IPS-NIHi7 (cell line): ENCODE results near the gene FAM156A.
A peak's percentile ranks its signal among the peaks of the same experiment; 100 is the strongest.
"Not testable (repeated sequence)": the region's sequence is repeated elsewhere in the genome, so short reads cannot be mapped to it uniquely, and the experiment has no call there.

Experiments used
- DNase-seq: peaks from one replicate; pipeline ENCODE4 v3.0.0; 2012; ENCODE audit warnings: mixed read lengths; ENCODE audit errors: extremely low spot score

FAM156A gene

GRCh38 chrX:52966993-52967738, 8.8 kb upstream of the FAM156A start:
- DNase-seq: not testable (repeated sequence)

DNA sequence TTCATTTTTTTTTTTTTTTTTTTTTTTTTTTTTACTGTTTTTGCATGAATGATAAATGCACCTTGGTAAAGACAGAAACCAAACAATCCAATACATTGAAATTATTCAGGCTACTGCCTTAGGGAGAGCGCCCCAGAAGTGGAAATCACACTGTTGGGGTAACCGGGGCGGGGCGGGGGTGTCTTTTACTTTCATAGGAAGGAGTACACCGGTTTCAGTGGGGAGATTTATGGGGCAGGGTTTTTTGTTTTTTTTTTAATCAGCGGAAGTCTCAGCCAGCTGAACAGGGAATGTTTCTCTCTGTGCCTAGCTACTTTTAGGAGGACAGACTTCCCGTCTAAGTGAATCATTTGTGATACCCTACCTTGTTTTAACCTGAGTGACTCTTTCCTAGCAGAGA, 643 bp upstream of the FAM156A start:
- not testable (repeated sequence) for DNase-seq

DNA sequence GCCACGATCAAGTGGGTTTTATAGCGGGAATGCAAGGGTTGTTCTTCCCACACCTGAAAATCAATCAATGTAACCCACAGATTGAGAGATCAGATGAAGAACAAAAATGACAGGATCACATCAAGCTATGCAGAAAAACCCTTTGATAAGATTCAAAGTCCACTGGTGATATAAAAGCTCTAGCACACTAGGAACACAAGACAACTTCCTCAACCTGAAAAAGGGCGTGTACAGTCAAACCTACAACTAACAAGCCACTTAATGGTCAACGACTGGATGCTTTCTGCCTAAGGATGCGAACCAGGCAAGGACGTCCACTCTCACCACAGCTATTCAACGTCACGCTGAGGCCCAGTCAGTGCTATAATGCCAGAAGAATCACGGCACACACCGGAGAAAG, 8.4 kb downstream of the FAM156A start:
- DNase-seq: not testable (repeated sequence)

- not testable (repeated sequence) for DNase-seq
Measured at GRCh38 chrX:52949325-52949724, 9.0 kb downstream of the FAM156A start.

DNA sequence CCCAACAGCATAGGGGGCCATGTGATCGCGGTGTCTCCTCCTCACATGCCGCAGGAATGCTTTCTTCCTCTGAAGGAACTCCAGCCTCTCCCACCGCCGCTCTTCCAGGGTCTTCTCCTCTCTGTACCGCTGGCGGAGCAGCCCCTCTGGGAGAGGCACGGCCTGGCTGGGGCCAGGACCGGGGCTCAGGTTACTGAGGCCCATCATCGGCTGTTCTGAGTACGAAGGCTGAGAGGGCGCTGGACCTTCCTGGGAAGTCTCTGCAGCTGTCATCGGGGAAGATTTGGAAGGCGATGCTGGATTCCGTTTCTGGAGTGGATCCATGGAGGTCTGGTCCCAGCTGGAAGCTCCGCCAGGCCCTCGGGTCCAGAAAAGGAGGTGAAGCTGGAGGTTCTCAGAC, 10.1 kb downstream of the FAM156A start:
- not testable (repeated sequence) for DNase-seq

DNA sequence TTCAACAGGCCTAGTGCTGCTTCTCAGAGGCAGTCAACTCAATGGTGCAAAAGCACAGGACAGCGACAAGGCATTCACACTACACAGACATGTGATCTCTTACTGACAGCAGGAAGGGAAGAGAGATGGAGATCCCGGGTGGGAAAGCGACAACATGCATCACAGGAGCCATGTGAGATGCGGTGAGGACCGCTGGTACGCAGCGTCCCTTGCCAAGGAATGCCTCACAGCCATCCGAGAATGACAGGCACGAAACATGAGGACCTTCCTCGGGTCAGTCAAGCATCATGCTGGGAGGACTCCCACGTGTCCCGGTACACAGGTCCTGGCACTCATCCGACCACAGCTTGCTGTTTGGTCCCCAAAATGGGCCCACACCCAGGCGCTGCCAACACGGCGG, 10.8 kb downstream of the FAM156A start:
- not testable (repeated sequence) for DNase-seq

- DNase-seq: not testable (repeated sequence)
Measured at GRCh38 chrX:52945838-52946494, 12.4 kb downstream of the FAM156A start.

DNA sequence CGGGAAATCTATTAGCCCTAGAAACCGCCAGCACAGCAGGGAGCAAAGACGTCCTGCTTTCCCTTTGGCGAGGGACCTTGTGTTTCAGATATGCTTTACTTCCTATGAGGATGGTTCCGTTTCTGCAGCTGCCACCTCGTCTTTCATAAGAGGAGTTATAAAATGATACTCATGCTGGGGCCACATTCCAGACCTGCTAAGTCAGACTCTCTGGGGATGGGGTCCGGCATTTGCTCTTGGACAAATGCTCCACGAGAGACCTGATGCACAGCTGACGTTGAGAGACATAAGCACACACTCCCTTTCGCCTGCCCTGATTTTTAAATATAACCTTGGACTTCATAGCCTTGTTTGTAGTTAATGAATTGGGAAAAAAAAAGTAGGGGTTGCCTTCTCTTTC, 16.6 kb downstream of the FAM156A start:
- DNase-seq: not testable (repeated sequence)

- DNase-seq: not testable (repeated sequence)
Measured at GRCh38 chrX:52940704-52941103, 17.6 kb downstream of the FAM156A start.

DNA sequence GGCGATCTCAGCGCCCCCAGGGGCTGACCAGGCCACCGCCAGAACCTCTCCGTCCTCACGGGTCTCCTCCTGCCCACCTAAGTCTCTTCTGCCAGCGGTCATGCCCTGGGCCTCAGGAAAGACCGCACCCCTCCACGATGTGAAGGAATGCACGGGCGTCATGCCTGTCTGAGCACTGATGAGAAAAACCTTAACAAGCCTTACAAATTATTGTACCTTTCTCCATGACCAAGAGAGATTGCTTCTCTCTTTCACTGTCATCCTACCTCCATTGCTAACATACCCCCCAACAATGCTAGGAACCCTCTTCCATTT, 22.9 kb downstream of the FAM156A start:
- DNase-seq: not testable (repeated sequence)

DNA sequence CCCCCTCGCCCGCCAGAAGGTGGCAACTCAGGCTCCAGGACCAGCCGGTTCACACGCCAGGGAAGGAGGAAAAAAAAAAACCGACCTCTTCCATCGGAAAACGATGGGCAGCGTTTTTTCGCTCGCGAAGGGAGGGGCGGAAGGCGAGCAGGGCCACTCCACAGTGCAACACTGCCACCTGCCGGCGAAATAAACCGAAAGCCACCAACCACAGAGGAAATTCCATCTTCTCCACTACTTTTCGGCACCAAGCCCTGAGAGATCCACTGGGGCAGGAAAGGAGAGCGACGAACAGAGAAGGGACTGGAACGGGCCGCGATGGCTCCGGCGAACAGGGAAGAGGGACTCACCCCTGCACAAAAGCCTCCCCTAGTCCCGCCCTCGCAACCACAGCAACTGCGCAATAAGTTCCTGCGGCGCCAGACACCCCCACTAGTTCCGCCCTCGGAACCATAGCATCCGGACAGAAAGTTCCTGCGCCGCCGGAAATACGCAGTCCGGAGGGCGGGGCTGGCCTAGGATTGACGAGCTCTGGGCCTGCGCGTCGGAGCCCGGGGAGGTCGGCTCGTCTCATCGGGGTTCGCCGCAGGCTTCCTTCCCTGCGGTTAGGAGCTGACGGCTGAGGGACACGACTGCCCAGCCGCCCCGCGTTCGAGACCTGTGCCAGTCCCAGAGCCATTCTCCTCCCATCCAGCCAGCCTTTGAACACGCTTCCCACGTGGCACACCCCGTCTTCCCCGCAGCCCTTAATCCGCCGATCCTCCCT, 23.4 kb downstream of the FAM156A start:
- peak; percentile 79 for DNase-seq

GRCh38 chrX:52933976-52934703, 24.2 kb downstream of the FAM156A start:
- DNase-seq: no peak

DNA sequence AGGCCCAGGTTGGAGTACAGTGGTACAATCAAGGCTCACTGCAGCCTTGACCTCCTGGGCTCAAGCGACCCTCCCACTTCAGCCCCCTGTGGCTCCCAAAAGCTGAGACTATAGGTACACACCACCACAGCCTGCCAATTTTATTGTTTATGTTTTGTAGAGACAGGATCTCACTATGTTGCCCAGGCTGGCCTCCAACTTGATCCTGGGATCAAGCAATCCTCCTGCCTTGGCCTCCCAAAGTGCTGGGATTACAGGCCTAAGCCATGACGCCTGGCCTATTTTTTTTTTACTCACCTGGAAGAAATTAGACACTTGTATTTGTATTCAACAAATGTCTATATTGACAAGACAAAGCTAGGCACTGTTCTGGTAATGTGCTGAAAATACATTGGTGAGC, 25.1 kb downstream of the FAM156A start:
- no peak for DNase-seq

- not testable (repeated sequence) for DNase-seq
Measured at GRCh38 chrX:52930214-52930613, 28.1 kb downstream of the FAM156A start.

DNA sequence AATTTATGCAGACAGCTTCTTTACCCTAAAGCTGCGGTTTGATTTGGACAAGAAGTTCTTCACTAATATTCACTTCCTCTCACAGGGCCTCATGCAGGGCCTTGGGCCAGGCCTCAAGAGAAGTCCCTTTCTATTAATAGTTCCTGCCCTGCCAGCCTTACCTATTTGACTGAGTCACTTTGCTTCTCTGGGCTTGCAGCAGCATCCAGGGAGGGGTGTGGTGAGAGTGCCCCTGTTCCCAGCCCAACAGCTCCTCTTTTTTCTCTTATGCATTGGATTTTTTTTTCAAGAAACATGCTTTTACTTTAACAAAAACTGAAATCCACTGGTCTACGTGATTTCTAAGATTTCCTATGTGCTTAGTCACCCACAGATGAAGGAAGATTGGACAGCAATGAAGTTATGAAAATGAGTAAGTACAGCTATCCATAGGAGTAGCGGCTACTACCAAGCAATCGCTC, 34.5 kb downstream of the FAM156A start:
- no peak for DNase-seq

GRCh38 chrX:52914704-52915103, 43.6 kb downstream of the FAM156A start:
- not testable (repeated sequence) for DNase-seq

DNA sequence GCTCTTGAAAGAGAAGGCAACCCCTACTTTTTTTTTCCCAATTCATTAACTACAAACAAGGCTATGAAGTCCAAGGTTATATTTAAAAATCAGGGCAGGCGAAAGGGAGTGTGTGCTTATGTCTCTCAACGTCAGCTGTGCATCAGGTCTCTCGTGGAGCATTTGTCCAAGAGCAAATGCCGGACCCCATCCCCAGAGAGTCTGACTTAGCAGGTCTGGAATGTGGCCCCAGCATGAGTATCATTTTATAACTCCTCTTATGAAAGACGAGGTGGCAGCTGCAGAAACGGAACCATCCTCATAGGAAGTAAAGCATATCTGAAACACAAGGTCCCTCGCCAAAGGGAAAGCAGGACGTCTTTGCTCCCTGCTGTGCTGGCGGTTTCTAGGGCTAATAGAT, 44.6 kb downstream of the FAM156A start:
- not testable (repeated sequence) for DNase-seq

DNA sequence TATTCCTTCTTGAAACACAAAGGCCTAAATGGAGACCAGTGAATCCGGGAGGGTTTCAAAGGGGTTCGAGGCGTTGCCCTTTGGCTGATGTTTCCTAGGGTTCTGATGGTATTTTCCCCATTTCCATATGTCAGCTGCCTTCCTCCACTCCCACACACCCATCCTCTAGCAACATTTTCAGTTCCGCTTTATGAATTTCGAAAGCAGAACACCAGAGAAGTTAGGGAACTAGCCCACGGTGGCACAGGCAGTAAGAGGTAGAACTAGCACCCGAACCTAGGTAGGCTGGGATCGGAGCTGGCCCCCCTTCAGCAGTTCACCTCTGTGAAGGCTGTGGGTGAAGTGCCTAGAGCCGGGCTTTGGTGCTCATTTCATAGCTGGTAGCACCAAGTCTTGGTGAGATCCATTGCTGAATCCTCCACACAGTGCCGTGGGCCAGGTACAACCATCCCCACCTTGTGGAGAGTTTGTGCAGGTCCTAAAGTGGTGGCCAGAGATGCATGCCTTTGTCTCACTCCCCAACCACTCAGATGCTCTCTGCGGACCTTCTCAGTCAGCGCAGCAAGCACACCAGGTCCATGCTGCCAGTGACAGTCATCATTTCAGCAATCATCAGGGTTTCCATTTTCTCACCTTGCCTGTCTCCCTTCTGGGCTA, 48.9 kb downstream of the FAM156A start:
- not testable (repeated sequence) for DNase-seq

DNA sequence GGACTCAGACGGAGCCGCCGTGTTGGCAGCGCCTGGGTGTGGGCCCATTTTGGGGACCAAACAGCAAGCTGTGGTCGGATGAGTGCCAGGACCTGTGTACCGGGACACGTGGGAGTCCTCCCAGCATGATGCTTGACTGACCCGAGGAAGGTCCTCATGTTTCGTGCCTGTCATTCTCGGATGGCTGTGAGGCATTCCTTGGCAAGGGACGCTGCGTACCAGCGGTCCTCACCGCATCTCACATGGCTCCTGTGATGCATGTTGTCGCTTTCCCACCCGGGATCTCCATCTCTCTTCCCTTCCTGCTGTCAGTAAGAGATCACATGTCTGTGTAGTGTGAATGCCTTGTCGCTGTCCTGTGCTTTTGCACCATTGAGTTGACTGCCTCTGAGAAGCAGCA, 50.4 kb downstream of the FAM156A start:
- not testable (repeated sequence) for DNase-seq

GRCh38 chrX:52907137-52907536, 51.2 kb downstream of the FAM156A start:
- not testable (repeated sequence) for DNase-seq

- not testable (repeated sequence) for DNase-seq
Measured at GRCh38 chrX:52906072-52906471, 52.2 kb downstream of the FAM156A start.
